NOMO-1 treated with dmso at 0.1 percent for 144 hours (cell line): Measurements from ENCODE around the gene OMD.

Source experiments
- DNase-seq: peaks from one replicate; lab custom pipeline; 2025; ENCODE audit not compliant: unreplicated experiment; lab: John Stamatoyannopoulos, UW

Gene OMD

DNA sequence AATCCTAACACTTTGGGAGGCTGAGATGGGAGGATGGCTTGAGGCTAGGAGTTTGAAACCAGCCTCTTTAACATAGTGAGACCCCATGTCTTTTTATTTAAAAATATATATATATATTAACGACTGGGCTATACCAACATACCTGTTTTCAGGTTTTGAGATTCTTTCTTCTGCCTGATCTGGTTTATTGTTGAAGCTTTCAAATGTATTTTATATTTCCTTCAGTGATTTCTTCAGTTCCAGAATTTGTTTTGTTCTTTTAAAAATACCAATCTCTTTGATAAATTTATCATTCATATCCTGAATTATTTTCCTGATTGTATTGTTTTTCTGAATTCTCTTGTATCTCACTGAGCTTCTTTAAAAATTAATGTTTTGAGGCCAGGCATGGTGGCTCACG lies 51.1 kb downstream of the OMD start:
- no peak for DNase-seq

DNA sequence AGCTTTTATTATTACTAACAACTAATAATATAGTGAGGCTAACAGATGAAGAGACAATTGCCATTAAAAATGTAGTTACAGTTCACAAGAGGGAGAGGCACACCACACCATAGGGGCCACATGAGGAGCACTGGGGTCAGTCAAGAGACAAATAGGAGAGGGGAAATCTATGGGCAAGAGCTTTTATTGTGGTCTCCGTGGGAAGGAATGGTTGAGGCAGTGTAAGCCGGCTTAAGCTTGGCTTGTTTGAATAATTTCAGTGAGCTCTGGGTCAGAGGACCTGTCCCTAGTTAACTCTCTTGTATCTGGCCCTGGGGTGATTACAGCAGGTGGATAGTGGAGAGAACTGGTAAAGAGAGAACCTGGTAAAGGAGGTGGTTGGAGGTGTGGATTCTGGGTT lies 55.2 kb downstream of the OMD start:
- no peak for DNase-seq
